Stimulated activated CD8-positive, alpha-beta memory T cell treated with anti-CD3 and anti-CD28 coated beads, Interleukin-7, amount 100 ng/mL, for 1 hour (primary cell): ENCODE results near the gene CRYL1.

ENCODE experiments used
- DNase-seq, 2 donors: peaks; one replicate each; pipeline ENCODE4 v3.0.0-alpha.2; 2020; ENCODE audit warnings: low read depth in 2 of 2

The CRYL1 gene

DNA sequence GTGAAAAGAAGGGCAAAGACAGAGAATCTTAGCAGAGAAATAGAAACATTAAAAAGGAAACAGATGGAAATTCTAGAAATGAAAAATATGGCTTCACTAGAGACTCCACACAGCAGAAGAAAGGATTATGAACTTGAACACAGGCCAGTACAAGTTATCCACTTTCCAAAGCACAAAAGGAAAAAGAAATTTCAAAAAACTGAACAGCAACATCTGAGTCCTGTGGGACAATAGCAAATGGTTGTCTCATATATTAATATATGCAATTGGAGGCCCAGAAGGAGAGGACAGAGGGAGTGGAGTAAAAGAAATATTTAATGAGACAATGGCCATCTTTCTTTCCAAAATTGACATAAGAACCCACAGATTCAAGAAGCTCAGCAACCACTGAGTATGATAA is 151.8 kb downstream of the CRYL1 start:
- DNase-seq = no peak

GRCh38 chr13:20371825-20372224 is 153.8 kb downstream of the CRYL1 start:
- no peak for DNase-seq

- no peak for DNase-seq
Measured at GRCh38 chr13:20370815-20371421, 154.7 kb downstream of the CRYL1 start.

DNA sequence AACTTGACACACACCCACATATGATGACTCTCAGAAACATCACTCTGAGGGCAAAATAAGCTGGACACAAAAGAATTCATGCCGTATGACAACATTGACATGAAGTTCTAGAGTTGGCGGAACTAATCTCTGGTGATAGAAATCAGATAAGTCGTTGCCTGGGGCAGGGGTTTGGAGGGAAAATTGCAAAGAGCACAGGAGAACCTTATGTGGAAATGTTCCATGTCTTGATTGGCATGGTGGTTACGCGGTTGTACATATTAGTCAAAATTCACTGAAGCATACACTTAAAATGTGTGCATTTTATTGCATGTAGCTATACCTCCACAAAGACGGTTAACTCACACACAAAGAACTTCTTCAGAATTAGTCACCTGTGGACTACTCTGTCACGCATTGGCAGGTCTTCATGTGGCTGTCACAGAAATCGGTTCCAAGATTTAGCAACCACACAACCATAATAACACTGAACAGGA is 155.7 kb downstream of the CRYL1 start:
- DNase-seq = no peak

DNA sequence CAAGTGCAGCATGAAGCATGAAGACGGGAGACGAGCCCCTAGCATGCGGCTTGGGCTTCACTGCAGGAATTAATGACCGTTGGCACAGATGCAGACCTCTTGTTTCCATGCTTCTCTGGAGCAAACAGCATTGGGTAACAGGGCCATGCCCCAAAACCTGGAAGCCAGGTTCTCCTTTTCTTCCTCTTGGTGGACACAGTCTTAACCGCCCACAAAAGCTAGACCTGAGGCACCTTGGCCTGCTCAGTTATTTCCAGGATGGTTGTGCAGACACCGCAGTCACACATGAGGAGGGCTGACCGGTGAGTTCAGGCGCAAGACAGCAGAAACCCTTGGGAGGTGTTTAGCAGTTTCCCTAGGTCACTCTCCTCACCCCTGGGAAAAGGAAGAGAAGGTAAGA is 159.6 kb downstream of the CRYL1 start:
- DNase-seq = no peak

- no peak for DNase-seq
Measured at GRCh38 chr13:20363603-20364002, 162.1 kb downstream of the CRYL1 start.

DNA sequence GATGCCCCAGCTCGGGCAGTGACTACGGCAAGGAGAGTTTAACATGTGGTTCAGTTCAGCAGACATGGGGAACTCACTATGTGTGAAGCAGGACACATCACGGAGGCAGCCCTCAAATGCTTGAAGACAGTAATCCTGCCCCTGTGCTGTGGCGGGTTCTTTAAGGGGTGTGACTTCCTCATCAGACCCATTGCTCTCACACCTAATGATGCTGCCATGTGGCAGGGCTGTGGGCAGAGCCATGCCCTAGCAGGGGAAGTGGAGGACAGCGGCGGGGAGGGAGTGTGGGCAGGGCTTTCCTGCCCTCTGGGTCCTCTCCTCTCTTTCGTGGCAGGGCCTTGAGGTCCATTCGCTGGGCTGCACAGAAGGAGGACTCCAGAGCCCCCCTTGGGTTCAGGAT is 162.5 kb downstream of the CRYL1 start:
- no peak for DNase-seq

GRCh38 chr13:20362484-20363041 is 163.1 kb downstream of the CRYL1 start:
- no peak for DNase-seq

DNA sequence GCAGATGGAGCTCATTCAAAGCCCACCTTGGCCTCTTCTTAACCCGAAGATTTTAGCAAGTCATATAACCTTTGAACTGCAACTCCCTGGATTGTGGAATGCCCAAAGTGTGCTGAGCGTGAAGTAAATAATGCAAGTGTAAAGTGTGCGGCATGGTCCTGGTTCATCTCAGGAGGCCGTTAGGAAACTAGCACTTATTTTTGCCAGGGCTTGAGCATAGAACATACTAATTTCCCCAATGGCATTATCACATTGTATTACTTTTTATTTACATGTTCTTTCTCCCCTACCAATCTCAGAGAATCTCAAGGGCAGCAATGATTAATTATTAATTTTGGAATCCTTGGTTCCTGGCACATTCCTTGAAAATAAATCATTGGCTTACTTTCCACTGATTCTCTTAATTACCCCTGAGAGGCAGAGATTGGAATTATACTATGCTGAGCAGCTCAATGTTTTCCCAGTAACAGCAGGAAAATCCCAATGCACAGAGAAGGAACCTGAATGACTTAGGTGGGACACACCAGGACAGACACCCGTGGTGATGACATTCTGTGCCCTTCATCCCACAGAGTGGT is 164.7 kb downstream of the CRYL1 start:
- DNase-seq = no peak

GRCh38 chr13:20360041-20360491 is 165.6 kb downstream of the CRYL1 start:
- DNase-seq = no peak

GRCh38 chr13:20359335-20359734 is 166.3 kb downstream of the CRYL1 start:
- no peak for DNase-seq

- DNase-seq = no peak
Measured at GRCh38 chr13:20358022-20358421, 167.6 kb downstream of the CRYL1 start.

DNA sequence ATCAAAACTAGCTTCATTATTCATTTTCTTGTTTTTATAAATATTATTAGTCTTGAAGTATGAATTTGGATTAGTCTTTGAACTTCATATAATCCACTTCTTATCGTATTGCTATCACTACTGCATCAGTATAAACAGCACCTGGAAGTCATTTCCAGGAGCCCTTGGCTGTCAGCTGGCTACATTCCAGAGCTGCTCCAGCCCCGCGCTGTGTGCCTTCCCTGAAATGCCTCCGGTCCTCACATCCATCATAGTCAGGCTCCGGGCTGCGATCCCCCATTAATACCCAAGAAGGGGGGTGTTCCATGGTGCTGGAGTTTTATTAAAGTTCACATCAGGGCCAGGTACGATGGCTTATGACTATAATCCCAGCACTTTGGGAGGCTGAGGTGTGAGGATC is 169.2 kb downstream of the CRYL1 start:
- no peak for DNase-seq

DNA sequence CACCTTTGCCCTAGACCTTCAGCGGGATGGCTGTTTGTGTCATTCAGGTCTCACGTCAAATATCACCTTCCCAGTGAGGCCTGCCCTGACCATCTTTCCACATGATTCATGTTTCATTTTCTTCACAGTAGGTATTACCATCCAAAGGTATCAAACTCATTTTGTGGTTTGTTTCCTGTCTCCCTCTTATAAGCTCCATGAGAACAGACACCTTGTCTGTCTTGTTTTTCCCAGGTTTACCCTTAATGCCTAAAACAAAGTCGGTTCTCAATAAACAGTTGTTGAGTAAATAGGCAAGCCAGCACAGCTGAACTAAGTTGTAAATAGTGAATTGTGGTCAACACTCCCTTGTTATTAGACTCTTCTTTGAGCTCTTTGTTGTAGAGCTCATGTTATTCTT is 170.9 kb downstream of the CRYL1 start:
- DNase-seq = no peak

DNA sequence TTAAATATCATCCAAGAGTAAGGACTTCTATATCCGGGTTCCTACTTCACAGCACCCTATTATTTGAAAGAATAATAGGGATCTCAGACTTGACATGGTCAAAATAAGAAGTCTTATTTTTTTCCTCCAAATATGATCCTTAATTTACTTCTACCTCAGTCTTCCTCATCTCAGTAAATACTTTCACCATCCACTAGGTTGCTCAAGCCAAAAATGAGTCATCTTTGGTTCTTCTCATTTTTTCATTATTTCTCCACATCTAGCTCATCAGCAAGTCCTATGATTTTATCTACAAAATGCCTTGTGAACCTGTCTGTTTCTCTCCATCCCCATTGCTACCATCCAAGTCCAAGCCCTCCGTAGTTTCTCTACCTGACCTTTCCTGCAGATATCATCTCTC is 171.7 kb downstream of the CRYL1 start:
- no peak for DNase-seq
